Stimulated activated naive B cell treated with anti-CD40 and anti-IgM and Interleukin-4, amounts not matched to agents 10 μg/mL and 1 μg/mL and 100 μg/mL, for 72 hours (primary cell): ENCODE measurements around the gene CEPT1.

Source experiments
- ATAC-seq, 2 donors: fragments of 150-1000 bp; cut with Tn5 transposase; replicated peaks; 2 replicates each; pipeline ENCODE4 v1.10.0; 2021; ENCODE audit warnings: moderate library complexity in 1 of 2
- DNase-seq: peaks from one replicate; pipeline ENCODE4 v3.0.0; 2021
- H3K27ac Mint-ChIP-seq: one replicate; pipeline ENCODE4 v1.8.0; 2022; ENCODE audit warnings: mild to moderate bottlenecking, mixed read lengths
- H3K27me3 Mint-ChIP-seq, 2 donors: one replicate each; pipeline ENCODE4 v1.8.0; 2022; ENCODE audit warnings: mixed read lengths in 2 of 2
- H3K36me3 Mint-ChIP-seq, 2 donors: one replicate each; pipeline ENCODE4 v1.8.0; 2022; ENCODE audit warnings: mixed read lengths in 2 of 2, mild to moderate bottlenecking in 1 of 2
- H3K4me1 Mint-ChIP-seq, 2 donors: one replicate each; pipeline ENCODE4 v1.8.0; 2022; ENCODE audit warnings: mixed read lengths in 2 of 2, mild to moderate bottlenecking in 1 of 2
- H3K4me3 Mint-ChIP-seq, 2 donors: one replicate each; pipeline ENCODE4 v1.8.0; 2022; ENCODE audit warnings: mild to moderate bottlenecking in 2 of 2, mixed read lengths in 2 of 2, moderate library complexity in 1 of 2
- H3K9me3 Mint-ChIP-seq, 2 donors: one replicate each; pipeline ENCODE4 v1.8.0; 2022; ENCODE audit warnings: mixed read lengths in 2 of 2, mild to moderate bottlenecking in 1 of 2

Gene CEPT1

DNA sequence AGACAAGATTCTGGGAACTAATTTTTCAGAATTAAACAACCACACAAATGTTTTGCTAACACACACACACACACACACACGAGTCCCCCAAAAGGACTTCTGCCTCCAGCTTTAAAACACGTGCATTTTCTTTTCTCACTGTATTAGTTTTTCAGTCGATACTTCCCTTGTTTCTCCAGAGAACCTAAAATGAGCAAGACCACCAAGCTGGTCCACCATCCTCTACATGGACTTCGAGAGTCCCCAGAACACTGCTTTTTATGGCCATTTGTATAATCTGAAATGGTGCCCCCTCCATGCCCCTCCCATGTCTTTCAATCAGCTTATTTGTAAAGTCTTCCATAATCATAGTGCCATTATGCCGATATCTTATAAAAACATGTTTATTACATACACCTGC, 76.7 kb downstream of the CEPT1 start:
- Mint-ChIP-seq H3K27me3 (no peaks in the 10 kb centered on the region), H3K27ac (peak overlapping the region; percentile 90), H3K36me3 (peaks cover 0 to 8% of the 10 kb centered on the region in 2 donors), H3K9me3 (no peaks in the 10 kb centered on the region), H3K4me1 (peaks cover 77 to 94% of the 10 kb centered on the region in 2 donors), H3K4me3 (peak overlapping the region; percentile 3 to 62)
- no peak for ATAC-seq
- DNase-seq = no peak

- ATAC-seq (no peak), DNase-seq (no peak)
- Mint-ChIP-seq H3K27ac (peak overlapping the region; percentile 90), H3K4me3 (peak overlapping the region in 1 of 2 donors; percentile 62), H3K9me3 (no peaks in the 10 kb centered on the region), H3K36me3 (peaks cover 0 to 8% of the 10 kb centered on the region in 2 donors), H3K27me3 (no peaks in the 10 kb centered on the region), H3K4me1 (peaks cover 83 to 100% of the 10 kb centered on the region in 2 donors)
Measured at GRCh38 chr1:111217183-111217910, 77.3 kb downstream of the CEPT1 start.

DNA sequence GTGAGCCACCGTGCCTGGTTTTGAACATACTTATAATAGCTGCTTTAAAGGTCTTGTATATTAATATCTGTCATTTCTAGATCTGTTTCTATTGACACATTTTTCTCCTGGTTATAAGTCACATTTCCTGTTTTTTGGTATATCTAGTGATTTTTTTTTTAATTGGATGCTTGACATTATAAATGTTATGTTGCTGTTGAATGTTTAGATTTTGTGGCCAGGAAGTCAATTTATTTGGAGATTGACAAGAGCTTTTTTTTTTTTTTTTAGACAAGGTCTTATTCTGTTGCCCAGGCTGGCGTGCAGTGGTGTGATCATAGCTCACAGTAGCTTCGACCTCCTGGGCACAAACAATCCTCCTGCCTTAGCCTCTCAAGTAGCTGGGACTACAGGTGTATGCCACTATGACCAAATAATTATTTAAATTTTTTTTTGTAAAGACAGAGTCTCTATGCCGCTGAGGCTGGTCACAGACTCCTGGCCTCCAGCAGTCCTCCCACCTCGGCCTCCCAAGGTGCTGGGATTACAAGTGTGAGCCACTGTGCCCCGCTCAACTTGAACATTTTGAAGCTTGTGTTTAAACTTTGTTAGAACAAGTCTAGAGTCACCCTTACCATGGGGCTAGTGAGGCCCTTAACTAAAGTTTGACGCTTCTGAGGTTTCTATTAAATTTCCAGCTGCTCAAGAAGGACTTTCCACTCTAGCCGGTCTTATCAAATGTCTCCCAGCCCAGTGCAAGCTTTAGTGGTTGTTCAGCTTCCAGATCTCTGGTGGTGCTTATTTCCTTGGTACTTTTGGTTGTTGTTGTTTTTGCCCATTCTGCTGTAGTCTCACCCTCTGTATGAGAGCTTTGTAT, 78.9 kb downstream of the CEPT1 start:
- Mint-ChIP-seq H3K9me3 (no peaks in the 10 kb centered on the region), H3K27me3 (no peaks in the 10 kb centered on the region), H3K27ac (peak overlapping the region; percentile 91), H3K36me3 (peaks cover 0 to 8% of the 10 kb centered on the region in 2 donors), H3K4me3 (peak overlapping the region; percentile 30 to 60), H3K4me1 (peaks cover 82 to 98% of the 10 kb centered on the region in 2 donors)
- ATAC-seq (no peak), DNase-seq (no peak)

DNA sequence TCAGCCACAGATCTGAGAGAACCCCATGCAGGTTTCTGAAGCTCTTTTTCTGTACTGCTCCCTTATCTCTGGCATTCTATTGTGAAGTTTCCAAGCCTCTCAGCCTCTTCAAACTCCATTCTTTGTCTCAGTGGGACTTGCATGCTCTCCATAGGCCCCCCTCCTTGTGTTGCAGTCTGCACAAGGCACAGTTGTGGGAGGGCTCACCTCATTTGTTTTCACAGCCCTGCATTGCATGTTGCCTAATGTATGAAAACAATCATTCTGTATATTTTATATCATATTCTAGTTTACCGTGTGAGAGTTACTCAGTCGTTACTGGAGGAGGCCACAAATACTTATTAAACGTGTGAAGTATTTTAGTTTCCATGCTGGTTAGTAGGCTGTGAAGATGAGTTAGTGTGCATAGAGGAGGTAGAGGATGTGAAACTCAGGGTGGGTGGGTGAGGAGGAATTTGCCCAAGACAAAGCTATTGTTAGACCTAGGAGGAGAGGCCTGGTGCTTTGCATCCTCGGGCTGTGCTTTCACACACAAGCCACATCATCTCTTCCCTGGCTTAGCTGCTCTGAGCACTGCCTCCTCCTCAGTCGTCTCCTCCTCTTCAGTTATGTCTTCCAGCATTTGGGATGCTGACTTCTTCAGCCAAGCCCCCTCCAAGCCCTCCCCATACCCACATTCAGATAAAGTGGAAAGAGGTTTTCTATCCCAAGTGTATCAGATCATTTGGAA, 79.7 kb downstream of the CEPT1 start:
- no peaks in the 10 kb centered on the region for H3K9me3 Mint-ChIP-seq
- ATAC-seq = peak; percentile 61
- H3K27ac Mint-ChIP-seq = peak overlapping the region; percentile 91
- no peak for DNase-seq
- H3K36me3 Mint-ChIP-seq = peaks cover 0 to 8% of the 10 kb centered on the region in 2 donors
- peaks cover 75 to 90% of the 10 kb centered on the region in 2 donors for H3K4me1 Mint-ChIP-seq
- no peaks in the 10 kb centered on the region for H3K27me3 Mint-ChIP-seq
- H3K4me3 Mint-ChIP-seq = peak overlapping the region; percentile 60 to 61

DNA sequence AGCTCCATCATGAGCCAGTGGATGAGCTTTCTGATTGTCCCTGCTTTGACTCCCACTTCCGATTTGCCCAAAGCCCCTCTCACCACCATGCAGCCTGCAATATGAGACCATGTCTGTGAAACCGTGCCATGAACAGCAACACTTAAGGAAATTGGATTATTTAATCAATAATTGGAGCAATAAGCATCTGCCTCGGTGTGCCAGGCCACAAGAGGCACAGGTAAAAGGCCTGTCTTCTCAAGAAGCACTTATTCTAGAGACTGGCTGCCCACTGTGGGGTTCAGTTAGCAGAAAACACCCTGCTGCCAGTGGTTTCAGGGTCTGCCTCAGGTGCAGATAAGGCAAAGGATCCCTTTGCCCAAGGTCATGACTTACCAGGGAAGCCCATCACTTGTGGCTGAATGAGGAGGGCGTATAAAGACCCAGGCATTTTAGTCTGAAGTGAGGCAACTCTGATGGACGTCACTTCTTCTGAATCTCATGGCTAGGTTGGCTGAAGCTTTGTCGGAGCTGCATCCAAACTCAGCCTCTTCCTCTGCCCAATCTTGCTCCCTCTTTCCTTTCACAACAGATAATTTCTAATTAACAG, 80.4 kb downstream of the CEPT1 start:
- Mint-ChIP-seq H3K4me3 (peak overlapping the region; percentile 46 to 61), H3K27ac (peak overlapping the region; percentile 91), H3K4me1 (peaks cover 71 to 88% of the 10 kb centered on the region in 2 donors), H3K9me3 (no peaks in the 10 kb centered on the region), H3K36me3 (peaks cover 0 to 8% of the 10 kb centered on the region in 2 donors), H3K27me3 (no peaks in the 10 kb centered on the region)
- ATAC-seq (no peak), DNase-seq (no peak)

DNA sequence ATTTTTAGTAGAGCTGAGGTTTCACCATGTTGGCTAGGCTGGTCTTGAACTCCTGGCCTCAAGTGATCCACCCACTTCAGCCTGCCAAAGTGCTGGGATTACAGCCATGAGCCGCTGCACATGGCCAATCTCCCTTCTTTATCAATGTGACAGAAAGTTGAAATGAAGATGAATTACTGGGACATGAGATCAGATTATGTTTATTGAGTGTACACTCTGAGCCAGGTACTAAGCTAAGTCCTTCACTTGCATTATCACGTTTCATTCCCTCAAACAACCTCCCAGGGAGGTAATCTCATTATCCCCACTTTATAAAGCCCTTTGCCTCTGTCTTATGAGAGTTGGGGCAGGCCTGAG, 81.2 kb downstream of the CEPT1 start:
- Mint-ChIP-seq H3K36me3 (peaks cover 0 to 8% of the 10 kb centered on the region in 2 donors), H3K27me3 (no peaks in the 10 kb centered on the region), H3K4me1 (peaks cover 71 to 88% of the 10 kb centered on the region in 2 donors), H3K27ac (peak overlapping the region; percentile 97), H3K9me3 (no peaks in the 10 kb centered on the region), H3K4me3 (peak overlapping the region; percentile 66)
- DNase-seq (no peak), ATAC-seq (no peak)

DNA sequence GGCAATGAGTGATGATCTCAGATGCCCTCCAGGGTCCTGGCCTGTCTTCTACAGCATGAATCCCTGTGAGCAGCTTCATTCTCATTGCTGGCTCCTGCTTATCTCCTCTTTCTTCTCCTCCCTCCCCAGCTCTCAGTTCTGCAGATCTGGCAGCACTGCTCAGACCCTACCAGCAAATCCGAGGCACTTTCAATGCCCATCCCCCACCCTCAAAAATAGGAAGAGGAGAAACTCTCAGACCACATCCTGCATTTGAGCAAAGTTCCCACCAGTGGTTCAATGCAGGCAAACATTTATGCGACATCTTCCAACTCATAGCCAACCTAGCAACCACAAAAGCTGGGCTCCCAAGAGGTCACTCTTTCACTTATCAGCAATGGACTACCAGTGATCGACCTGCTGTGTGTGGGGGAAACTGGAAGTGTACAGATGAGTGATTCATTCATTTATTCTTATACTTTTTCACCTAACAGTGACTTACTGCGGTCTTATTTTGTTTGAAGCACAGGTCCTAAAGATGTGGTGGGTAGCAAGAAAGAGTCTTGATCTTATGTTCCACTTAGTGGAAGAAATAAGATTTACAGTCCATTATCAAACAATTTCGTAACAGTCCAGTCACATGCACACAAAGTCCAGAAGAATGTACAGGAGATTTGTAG, 81.7 kb downstream of the CEPT1 start:
- ATAC-seq = peak; percentile 74 to 77
- H3K9me3 Mint-ChIP-seq = no peaks in the 10 kb centered on the region
- peak; percentile 75 for DNase-seq
- H3K27ac Mint-ChIP-seq = peak overlapping the region; percentile 97
- peaks cover 0 to 8% of the 10 kb centered on the region in 2 donors for H3K36me3 Mint-ChIP-seq
- H3K4me1 Mint-ChIP-seq = peaks cover 70 to 88% of the 10 kb centered on the region in 2 donors
- H3K4me3 Mint-ChIP-seq = peak overlapping the region; percentile 66
- no peaks in the 10 kb centered on the region for H3K27me3 Mint-ChIP-seq

DNA sequence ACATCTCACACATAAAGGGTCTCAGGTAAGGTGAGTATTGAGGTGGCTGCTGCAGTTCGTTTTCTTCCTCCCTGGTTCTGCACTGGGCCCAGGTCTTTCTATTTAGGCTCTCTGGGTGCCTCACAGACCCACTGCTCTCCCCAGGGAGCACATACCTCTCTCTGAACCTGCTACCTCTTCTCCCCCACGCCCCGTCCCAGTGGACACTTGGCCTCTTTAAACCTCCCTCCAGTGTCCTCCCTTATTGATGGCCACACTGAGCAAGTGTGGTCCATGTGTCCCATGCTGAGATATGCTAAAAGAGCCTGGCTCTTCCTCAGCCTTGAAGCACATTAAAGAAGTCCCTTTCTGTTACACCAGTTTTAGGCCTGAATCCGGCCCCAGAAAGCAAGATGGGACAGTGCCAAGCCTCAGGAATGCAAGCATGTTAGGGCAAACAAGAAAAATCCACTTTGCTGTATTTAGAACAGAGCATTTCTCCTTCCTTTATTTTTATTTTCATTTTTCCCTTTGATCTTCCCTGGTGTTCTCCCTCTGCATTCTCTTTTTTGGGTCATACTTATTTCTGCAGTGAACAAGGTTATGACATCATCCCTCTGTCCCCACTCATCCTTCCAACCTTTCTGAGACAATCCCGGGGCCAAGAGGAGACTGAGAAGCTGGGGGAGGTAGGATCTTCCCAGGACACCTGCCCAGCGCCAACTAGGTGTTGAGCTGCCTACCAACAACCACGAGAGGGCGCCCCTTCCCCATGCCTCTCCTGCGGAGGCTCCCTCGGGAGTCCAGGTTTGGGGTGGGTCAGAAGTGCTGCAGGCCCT, 82.5 kb downstream of the CEPT1 start:
- Mint-ChIP-seq H3K36me3 (peaks cover 0 to 8% of the 10 kb centered on the region in 2 donors), H3K4me1 (peaks cover 69 to 88% of the 10 kb centered on the region in 2 donors), H3K27ac (peak overlapping the region; percentile 97), H3K4me3 (peak overlapping the region; percentile 66 to 83), H3K9me3 (no peaks in the 10 kb centered on the region), H3K27me3 (no peaks in the 10 kb centered on the region)
- ATAC-seq = peak; percentile 33 to 41
- peak; percentile 72 for DNase-seq

DNA sequence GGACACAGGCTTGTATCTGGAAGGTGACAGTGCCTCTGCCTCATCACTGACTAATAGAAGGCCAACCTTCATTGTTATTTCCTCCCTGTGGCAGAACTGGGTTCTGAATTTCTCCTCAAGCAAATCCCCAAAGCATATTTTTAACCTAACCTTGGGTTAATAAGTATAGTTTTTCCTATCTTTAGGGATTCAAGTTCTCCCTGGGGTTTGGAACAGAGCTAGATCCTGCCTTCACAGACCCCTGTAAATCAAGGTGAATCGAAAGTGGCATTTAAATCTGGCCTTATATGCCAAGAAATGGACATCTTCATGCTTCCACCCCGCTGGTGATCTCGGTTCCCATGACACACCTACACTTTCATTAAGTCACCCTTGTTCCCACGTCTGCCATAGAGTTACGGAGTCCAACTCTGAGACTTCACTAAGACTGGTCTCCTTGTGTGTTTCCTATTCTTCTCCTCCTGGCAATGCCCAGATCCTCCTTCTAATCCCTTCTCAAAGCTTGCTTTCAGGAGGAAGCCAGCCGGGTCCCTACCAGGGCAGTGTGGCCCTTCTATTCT, 83.2 kb downstream of the CEPT1 start:
- ATAC-seq (no peak), DNase-seq (no peak)
- Mint-ChIP-seq H3K4me1 (peaks cover 67 to 88% of the 10 kb centered on the region in 2 donors), H3K27me3 (no peaks in the 10 kb centered on the region), H3K9me3 (no peaks in the 10 kb centered on the region), H3K36me3 (peaks cover 0 to 8% of the 10 kb centered on the region in 2 donors), H3K27ac (peak overlapping the region; percentile 66), H3K4me3 (peak overlapping the region in 1 of 2 donors; percentile 83)

DNA sequence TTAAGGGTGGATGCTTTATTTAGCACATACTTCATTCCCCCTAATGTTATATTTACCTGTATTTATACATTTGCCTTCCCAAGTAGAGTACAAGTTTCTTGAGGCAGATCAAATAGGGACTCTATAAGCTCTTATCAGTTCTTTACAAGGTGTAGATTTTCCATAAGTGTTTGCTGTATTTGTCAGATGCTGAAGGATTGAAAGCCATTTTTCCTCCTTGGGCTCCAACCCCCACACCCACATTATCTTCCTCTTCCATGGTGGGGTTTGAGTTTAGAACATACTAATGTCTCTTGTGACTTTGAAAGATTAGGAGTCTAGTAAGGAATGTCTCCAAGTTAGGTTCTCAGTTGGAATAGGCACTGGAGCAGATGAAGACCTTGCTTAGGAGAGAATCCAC, 85.1 kb downstream of the CEPT1 start:
- no peak for ATAC-seq
- peak overlapping the region; percentile 2 for H3K27ac Mint-ChIP-seq
- no peaks in the 10 kb centered on the region for H3K9me3 Mint-ChIP-seq
- no peak overlapping the region for H3K4me3 Mint-ChIP-seq
- no peaks in the 10 kb centered on the region for H3K27me3 Mint-ChIP-seq
- no peaks in the 10 kb centered on the region for H3K36me3 Mint-ChIP-seq
- peaks cover 61 to 79% of the 10 kb centered on the region in 2 donors for H3K4me1 Mint-ChIP-seq
- DNase-seq = no peak

- no peaks in the 10 kb centered on the region for H3K27me3 Mint-ChIP-seq
- peak overlapping the region; percentile 2 for H3K27ac Mint-ChIP-seq
- H3K4me3 Mint-ChIP-seq = no peak overlapping the region
- ATAC-seq = no peak
- no peak for DNase-seq
- no peaks in the 10 kb centered on the region for H3K9me3 Mint-ChIP-seq
- H3K4me1 Mint-ChIP-seq = peaks cover 57 to 78% of the 10 kb centered on the region in 2 donors
- H3K36me3 Mint-ChIP-seq = peaks cover 0 to 3% of the 10 kb centered on the region in 2 donors
Measured at GRCh38 chr1:111225717-111226400, 85.8 kb downstream of the CEPT1 start.

DNA sequence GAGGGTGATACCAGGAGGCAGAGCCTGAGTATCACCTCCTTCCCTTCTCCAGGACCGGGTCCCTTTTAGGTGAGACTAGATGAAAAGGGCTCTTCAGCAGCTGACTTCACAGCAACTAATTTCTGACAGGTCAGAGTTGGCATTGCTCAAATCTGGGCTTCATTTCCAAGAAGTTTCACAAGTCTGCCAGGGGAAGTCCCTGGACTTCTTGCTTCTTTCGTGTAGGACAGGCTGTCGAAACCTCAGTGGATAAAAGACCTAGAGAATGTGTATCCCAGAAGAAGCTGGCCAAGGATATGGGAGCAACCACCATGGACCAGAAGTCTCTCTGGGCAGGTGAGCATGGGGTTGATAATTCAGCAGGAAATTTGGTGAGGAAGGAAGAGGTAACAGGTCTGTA, 87.4 kb downstream of the CEPT1 start, which contains the start of gene CHI3L2:
Gene CHI3L2, plus strand, starts transcription at position 280 of the 400 bp plus-strand sequence. Its CDS starts 17 bp downstream, at position 297.
- Mint-ChIP-seq H3K27ac (no peak within 1 kb of the TSS), H3K27me3 (no peaks in the 10 kb centered on the region), H3K4me3 (peak within 1 kb of the TSS in 1 of 2 donors; percentile 14), H3K9me3 (no peaks in the 10 kb centered on the region), H3K36me3 (peaks cover 0 to 3% of the 10 kb centered on the region in 2 donors), H3K4me1 (peaks cover 49 to 73% of the 10 kb centered on the region in 2 donors)
- ATAC-seq (no peak), DNase-seq (no peak)
